MM.1S (cell line): Measurements from ENCODE around the gene CCDC89.
A peak's percentile ranks its signal among the peaks of the same experiment; 100 is the strongest.

Experiments
- DNase-seq: peaks from one replicate; pipeline ENCODE4 v3.0.0-alpha.2; 2015
- H2AFZ ChIP-seq: fragments of 300-600 bp; sonication (generic); 2 replicates; pipeline ENCODE4 v1.6.0; 2016; ENCODE audit warnings: antibody characterized with exemption, low read length
- H3F3A ChIP-seq: fragments of 300-600 bp; sonication (generic); 2 replicates; pipeline ENCODE4 v1.6.1; 2016; ENCODE audit warnings: mild to moderate bottlenecking, antibody characterized with exemption, low read length, moderate library complexity, mixed read lengths; ENCODE audit not compliant: insufficient read depth
- H3K27ac ChIP-seq: fragments of 300-600 bp; sonication (generic); 2 replicates; pipeline ENCODE4 v1.5.1; 2016; ENCODE audit warnings: mild to moderate bottlenecking, low read length
- H3K27me3 ChIP-seq: fragments of 300-600 bp; sonication (generic); replicated peaks from 2 replicates; pipeline ENCODE4 v1.6.0; 2016; ENCODE audit warnings: low read length; ENCODE audit not compliant: insufficient read depth
- H3K36me3 ChIP-seq: fragments of 300-600 bp; sonication (generic); replicated peaks from 2 replicates; pipeline ENCODE4 v1.6.1; 2016; ENCODE audit warnings: mild to moderate bottlenecking, low read length, mixed read lengths; ENCODE audit not compliant: insufficient read depth
- H3K4me1 ChIP-seq: fragments of 300-600 bp; sonication (generic); 2 replicates; pipeline ENCODE4 v1.6.1; 2016; ENCODE audit warnings: low read length, mixed read lengths
- H3K4me2 ChIP-seq: fragments of 300-600 bp; sonication (generic); 2 replicates; pipeline ENCODE4 v1.6.0; 2016; ENCODE audit warnings: low read depth, low read length
- H3K4me3 ChIP-seq: fragments of 300-600 bp; sonication (generic); 2 replicates; pipeline ENCODE4 v1.5.1; 2016; ENCODE audit warnings: low read length, mixed read lengths
- H3K79me2 ChIP-seq: fragments of 300-600 bp; sonication (generic); 2 replicates; pipeline ENCODE4 v1.6.1; 2016; ENCODE audit warnings: mixed run types, low read length, mixed read lengths
- H3K9ac ChIP-seq: fragments of 300-600 bp; sonication (generic); 2 replicates; pipeline ENCODE4 v1.6.1; 2016; ENCODE audit warnings: low read length, mixed read lengths
- H3K9me2 ChIP-seq: fragments of 300-600 bp; sonication (generic); replicated peaks from 2 replicates; pipeline ENCODE4 v1.6.1; 2016; ENCODE audit warnings: mild to moderate bottlenecking, low read length, mixed read lengths; ENCODE audit not compliant: insufficient read depth
- H3K9me3 ChIP-seq: fragments of 300-600 bp; sonication (generic); replicated peaks from 2 replicates; pipeline ENCODE4 v1.6.1; 2016; ENCODE audit warnings: mild to moderate bottlenecking, low read length, mixed read lengths; ENCODE audit not compliant: insufficient read depth
- H4K20me1 ChIP-seq: fragments of 300-600 bp; sonication (generic); 2 replicates; pipeline ENCODE4 v1.6.1; 2016; ENCODE audit warnings: mild to moderate bottlenecking, low read length, moderate library complexity, mixed read lengths; ENCODE audit not compliant: insufficient read depth
- CTCF ChIP-seq: fragments of 300-600 bp; sonication (generic); IDR thresholded peaks from 2 replicates; pipeline ENCODE4 v1.5.1; 2016; ENCODE audit warnings: antibody characterized with exemption, low read length, mixed read lengths
- EZH2 ChIP-seq: fragments of 300-600 bp; sonication (generic); optimal IDR thresholded peaks from 2 replicates; pipeline ENCODE3; 2017; ENCODE audit warnings: low read depth, mild to moderate bottlenecking, antibody characterized with exemption, low read length, mixed read lengths
- EZH2phosphoT487 ChIP-seq: fragments of 300-600 bp; sonication (generic); IDR thresholded peaks from 2 replicates; pipeline ENCODE4 v1.6.1; 2018; ENCODE audit warnings: antibody characterized with exemption, low read length

The CCDC89 gene

GRCh38 chr11:85647604-85648299 is 38.2 kb downstream of the CCDC89 start, which contains the start of gene TMEM126A:
Gene TMEM126A, plus strand, starts transcription at chr11:85647967. Its CDS starts 2,289 bp downstream, at chr11:85650256.
- peak within 1 kb of the TSS; percentile 56 for H2AFZ ChIP-seq
- H4K20me1 ChIP-seq = no peaks in the 10 kb centered on the region
- H3K9me3 ChIP-seq = no peaks in the 10 kb centered on the region
- peak; percentile 91 for DNase-seq
- H3K27ac ChIP-seq = peak within 1 kb of the TSS; percentile 73
- peaks cover 23% of the 10 kb centered on the region for H3F3A ChIP-seq
- no peaks in the 10 kb centered on the region for H3K36me3 ChIP-seq
- H3K4me3 ChIP-seq = peak within 1 kb of the TSS; percentile 66
- H3K9me2 ChIP-seq = no peaks in the 10 kb centered on the region
- peaks cover 10% of the 10 kb centered on the region for H3K4me1 ChIP-seq
- H3K27me3 ChIP-seq = no peaks in the 10 kb centered on the region
- peak within 1 kb of the TSS; percentile 70 for H3K9ac ChIP-seq
- peak within 1 kb of the TSS; percentile 62 for H3K4me2 ChIP-seq
- peaks cover 42% of the 10 kb centered on the region for H3K79me2 ChIP-seq
- TF ChIP-seq EZH2 = no peak
- no peak for TF ChIP-seq EZH2phosphoT487
- no peak for TF ChIP-seq CTCF

GRCh38 chr11:85647078-85647477 is 38.9 kb downstream of the CCDC89 start:
- peak overlapping the region; percentile 56 for H2AFZ ChIP-seq
- peaks cover 39% of the 10 kb centered on the region for H3K79me2 ChIP-seq
- H3K9ac ChIP-seq = peak overlapping the region; percentile 70
- H3K4me1 ChIP-seq = peaks cover 10% of the 10 kb centered on the region
- no peak for TF ChIP-seq EZH2phosphoT487
- TF ChIP-seq CTCF = no peak
- no peak for TF ChIP-seq EZH2
- H3K4me2 ChIP-seq = peak overlapping the region; percentile 62
- no peaks in the 10 kb centered on the region for H3K36me3 ChIP-seq
- H3K27me3 ChIP-seq = no peaks in the 10 kb centered on the region
- DNase-seq = no peak
- peaks cover 23% of the 10 kb centered on the region for H3F3A ChIP-seq
- peak overlapping the region; percentile 73; the same call in 1 of the 2 replicates for H3K27ac ChIP-seq
- no peaks in the 10 kb centered on the region for H4K20me1 ChIP-seq
- H3K9me3 ChIP-seq = no peaks in the 10 kb centered on the region
- no peaks in the 10 kb centered on the region for H3K9me2 ChIP-seq
- H3K4me3 ChIP-seq = peak overlapping the region; percentile 66

- Histone ChIP-seq H3K9me3 (no peaks in the 10 kb centered on the region), H3K9me2 (no peaks in the 10 kb centered on the region), H3K9ac (no peak overlapping the region), H3K79me2 (peaks cover 7% of the 10 kb centered on the region), H2AFZ (no peak overlapping the region), H4K20me1 (no peaks in the 10 kb centered on the region), H3K27ac (no peak overlapping the region), H3K4me1 (peaks cover 4% of the 10 kb centered on the region), H3K27me3 (no peaks in the 10 kb centered on the region), H3K4me2 (no peak overlapping the region), H3F3A (peaks cover 10% of the 10 kb centered on the region), H3K4me3 (no peak overlapping the region), H3K36me3 (no peaks in the 10 kb centered on the region)
- no peak for DNase-seq
- TF ChIP-seq CTCF (no peak), EZH2 (no peak), EZH2phosphoT487 (no peak)
Observed at GRCh38 chr11:85643191-85643614, 42.8 kb downstream of the CCDC89 start.
